Measurements from ENCODE around the gene LIN37. TPM values are rescaled to one million over a fixed set of nuclear protein-coding genes. Genes with fewer than 3 reads are reported as not detected.
"Not testable (repeated sequence)": the region's sequence is repeated elsewhere in the genome, so short reads cannot be mapped to it uniquely, and the experiment has no call there.

Gene LIN37
- total and polyA plus RNA-seq, 4 donors, result 4.4 to 16.2 (median 13.8) TPM

DNA sequence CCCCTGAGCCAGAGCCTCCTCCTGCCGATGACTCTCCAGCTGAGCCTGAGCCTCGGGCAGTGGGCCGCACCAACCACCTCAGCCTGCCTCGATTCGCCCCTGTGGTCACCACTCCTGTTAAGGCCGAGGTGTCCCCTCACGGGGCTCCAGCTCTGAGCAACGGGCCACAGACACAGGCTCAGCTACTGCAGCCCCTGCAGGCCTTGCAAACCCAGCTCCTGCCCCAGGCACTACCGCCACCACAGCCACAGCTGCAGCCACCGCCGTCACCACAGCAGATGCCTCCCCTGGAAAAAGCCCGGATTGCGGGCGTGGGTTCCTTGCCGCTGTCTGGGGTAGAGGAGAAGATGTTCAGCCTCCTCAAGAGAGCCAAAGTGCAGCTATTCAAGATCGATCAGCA lies 27.0 kb upstream of the LIN37 start:
- H3K4me3 ChIP-seq, result no peak overlapping the region
- DNase-seq, result no peak
- H3K4me1 ChIP-seq (ENCODE audit: control insufficient read depth in 5 of 5, insufficient read depth in 5 of 5, low read length in 5 of 5), result peaks cover 0 to 13% (median 8%) of the 10 kb centered on the region in 5 donors
- no peak overlapping the region for H3K27ac ChIP-seq (ENCODE audit: low read depth in 1 of 2, low read length in 1 of 2)
- 93 to 95% methylated on average over 15 to 16 of the region's 16 CpGs for WGBS, 2 donors
- no peak overlapping the region for H3K9ac ChIP-seq (ENCODE audit: insufficient read depth in 1 of 2, low read length in 2 of 2)
- H3K36me3 ChIP-seq (ENCODE audit: control insufficient read depth in 4 of 4, insufficient read depth in 4 of 4, low read length in 4 of 4), result peaks cover 9 to 59% (median 32%) of the 10 kb centered on the region in 4 donors
- H3K9me3 ChIP-seq (ENCODE audit: control insufficient read depth in 4 of 4, insufficient read depth in 3 of 4, low read length in 3 of 4), result peaks cover 0 to 1% (median 0%) of the 10 kb centered on the region in 4 donors
- ATAC-seq (ENCODE audit: insufficient read depth, low FRiP score), result no peak
- TF ChIP-seq, protein P1, sequence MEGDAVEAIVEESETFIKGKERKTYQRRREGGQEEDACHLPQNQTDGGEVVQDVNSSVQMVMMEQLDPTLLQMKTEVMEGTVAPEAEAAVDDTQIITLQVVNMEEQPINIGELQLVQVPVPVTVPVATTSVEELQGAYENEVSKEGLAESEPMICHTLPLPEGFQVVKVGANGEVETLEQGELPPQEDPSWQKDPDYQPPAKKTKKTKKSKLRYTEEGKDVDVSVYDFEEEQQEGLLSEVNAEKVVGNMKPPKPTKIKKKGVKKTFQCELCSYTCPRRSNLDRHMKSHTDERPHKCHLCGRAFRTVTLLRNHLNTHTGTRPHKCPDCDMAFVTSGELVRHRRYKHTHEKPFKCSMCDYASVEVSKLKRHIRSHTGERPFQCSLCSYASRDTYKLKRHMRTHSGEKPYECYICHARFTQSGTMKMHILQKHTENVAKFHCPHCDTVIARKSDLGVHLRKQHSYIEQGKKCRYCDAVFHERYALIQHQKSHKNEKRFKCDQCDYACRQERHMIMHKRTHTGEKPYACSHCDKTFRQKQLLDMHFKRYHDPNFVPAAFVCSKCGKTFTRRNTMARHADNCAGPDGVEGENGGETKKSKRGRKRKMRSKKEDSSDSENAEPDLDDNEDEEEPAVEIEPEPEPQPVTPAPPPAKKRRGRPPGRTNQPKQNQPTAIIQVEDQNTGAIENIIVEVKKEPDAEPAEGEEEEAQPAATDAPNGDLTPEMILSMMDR (IDR thresholded peaks at IDR 0.05; ENCODE audit: control extremely low read depth, extremely low read depth), result no peak
- H3K27me3 ChIP-seq (ENCODE audit: control insufficient read depth in 3 of 3, insufficient read depth in 3 of 3, low read length in 2 of 3), result no peaks in the 10 kb centered on the region

DNA sequence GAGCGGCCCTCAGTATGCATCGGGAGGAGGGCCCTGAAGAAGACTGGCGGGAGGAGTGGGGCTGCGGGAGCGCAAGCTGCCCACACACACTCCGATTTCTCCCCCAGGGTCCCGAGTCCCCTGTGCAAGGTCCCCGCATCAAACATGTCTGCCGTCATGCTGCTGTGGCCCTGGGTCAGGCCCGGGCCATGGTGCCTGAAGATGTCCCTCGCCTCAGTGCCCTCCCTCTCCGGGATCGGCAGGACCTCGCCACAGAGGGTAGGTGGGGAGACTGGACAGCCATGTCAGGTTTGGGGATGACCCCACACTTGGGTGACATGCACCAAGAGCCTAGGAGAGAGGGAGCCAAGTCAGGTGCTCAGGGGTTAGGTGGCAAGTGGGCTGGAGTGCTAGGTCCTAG lies 25.9 kb upstream of the LIN37 start:
- 94 to 99% methylated on average over 14 of the region's 14 CpGs for WGBS, 2 donors
- DNase-seq (no peak), ATAC-seq (ENCODE audit: insufficient read depth, low FRiP score) (no peak)
- Histone ChIP-seq H3K4me3 (no peak overlapping the region), H3K9me3 (ENCODE audit: control insufficient read depth in 4 of 4, insufficient read depth in 3 of 4, low read length in 3 of 4) (no peaks in the 10 kb centered on the region), H3K27me3 (ENCODE audit: control insufficient read depth in 3 of 3, insufficient read depth in 3 of 3, low read length in 2 of 3) (no peaks in the 10 kb centered on the region), H3K27ac (ENCODE audit: low read depth in 1 of 2, low read length in 1 of 2) (no peak overlapping the region), H3K9ac (ENCODE audit: insufficient read depth in 1 of 2, low read length in 2 of 2) (no peak overlapping the region), H3K36me3 (ENCODE audit: control insufficient read depth in 4 of 4, insufficient read depth in 4 of 4, low read length in 4 of 4) (peaks cover 9 to 68% (median 36%) of the 10 kb centered on the region in 4 donors), H3K4me1 (ENCODE audit: control insufficient read depth in 5 of 5, insufficient read depth in 5 of 5, low read length in 5 of 5) (peaks cover 0 to 10% (median 8%) of the 10 kb centered on the region in 5 donors)
- TF ChIP-seq, protein P1 (IDR thresholded peaks at IDR 0.05; ENCODE audit: control extremely low read depth, extremely low read depth), result no peak

DNA sequence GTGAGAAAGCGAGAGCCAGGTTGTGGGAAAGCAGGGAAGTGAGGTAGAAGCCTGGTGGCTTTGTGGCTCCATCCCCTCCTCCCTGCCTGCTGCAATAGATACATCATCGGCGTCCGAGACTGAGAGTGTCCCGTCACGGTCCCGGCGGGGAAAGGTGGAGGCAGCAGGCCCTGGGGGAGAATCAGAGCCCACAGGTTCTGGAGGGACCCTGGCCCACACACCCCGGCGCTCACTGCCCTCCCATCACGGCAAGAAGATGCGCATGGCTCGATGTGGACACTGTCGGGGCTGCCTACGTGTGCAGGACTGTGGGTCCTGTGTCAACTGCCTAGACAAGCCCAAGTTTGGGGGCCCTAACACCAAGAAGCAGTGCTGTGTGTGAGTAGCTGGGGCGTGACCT lies 25.5 kb upstream of the LIN37 start:
- Histone ChIP-seq H3K9ac (ENCODE audit: insufficient read depth in 1 of 2, low read length in 2 of 2) (no peak overlapping the region), H3K4me1 (ENCODE audit: control insufficient read depth in 5 of 5, insufficient read depth in 5 of 5, low read length in 5 of 5) (peaks cover 0 to 10% (median 8%) of the 10 kb centered on the region in 5 donors), H3K36me3 (ENCODE audit: control insufficient read depth in 4 of 4, insufficient read depth in 4 of 4, low read length in 4 of 4) (peaks cover 9 to 72% (median 38%) of the 10 kb centered on the region in 4 donors), H3K9me3 (ENCODE audit: control insufficient read depth in 4 of 4, insufficient read depth in 3 of 4, low read length in 3 of 4) (no peaks in the 10 kb centered on the region), H3K27me3 (ENCODE audit: control insufficient read depth in 3 of 3, insufficient read depth in 3 of 3, low read length in 2 of 3) (no peaks in the 10 kb centered on the region), H3K27ac (ENCODE audit: low read depth in 1 of 2, low read length in 1 of 2) (no peak overlapping the region), H3K4me3 (no peak overlapping the region)
- TF ChIP-seq, protein P1 (IDR thresholded peaks at IDR 0.05; ENCODE audit: control extremely low read depth, extremely low read depth), result no peak
- DNase-seq (no peak), ATAC-seq (ENCODE audit: insufficient read depth, low FRiP score) (no peak)
- 95 to 96% methylated on average over 16 of the region's 16 CpGs for WGBS, 2 donors

DNA sequence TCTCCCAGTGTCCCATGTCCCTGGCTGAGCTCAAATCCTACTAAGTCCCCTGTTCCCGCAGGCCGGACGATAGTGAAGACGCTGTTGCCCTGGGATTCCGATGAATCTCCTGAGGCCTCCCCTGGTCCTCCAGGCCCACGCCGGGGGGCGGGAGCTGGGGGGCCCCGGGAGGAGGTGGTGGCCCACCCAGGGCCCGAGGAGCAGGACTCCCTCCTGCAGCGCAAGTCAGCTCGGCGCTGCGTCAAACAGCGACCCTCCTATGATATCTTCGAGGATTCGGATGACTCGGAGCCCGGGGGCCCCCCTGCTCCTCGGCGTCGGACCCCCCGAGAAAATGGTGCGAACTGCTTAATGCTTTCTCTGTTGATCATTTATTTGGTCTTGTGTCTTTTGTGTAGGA lies 24.7 kb upstream of the LIN37 start:
- H3K9ac ChIP-seq (ENCODE audit: insufficient read depth in 1 of 2, low read length in 2 of 2), result no peak overlapping the region
- DNase-seq, result no peak
- ATAC-seq (ENCODE audit: insufficient read depth, low FRiP score), result no peak
- peaks cover 0 to 10% (median 7%) of the 10 kb centered on the region in 5 donors for H3K4me1 ChIP-seq (ENCODE audit: control insufficient read depth in 5 of 5, insufficient read depth in 5 of 5, low read length in 5 of 5)
- TF ChIP-seq, protein P1 (IDR thresholded peaks at IDR 0.05; ENCODE audit: control extremely low read depth, extremely low read depth), result no peak
- no peak overlapping the region for H3K27ac ChIP-seq (ENCODE audit: low read depth in 1 of 2, low read length in 1 of 2)
- 96 to 97% methylated on average over 24 of the region's 24 CpGs for WGBS, 2 donors
- H3K36me3 ChIP-seq (ENCODE audit: control insufficient read depth in 4 of 4, insufficient read depth in 4 of 4, low read length in 4 of 4), result peaks cover 9 to 79% (median 40%) of the 10 kb centered on the region in 4 donors
- no peaks in the 10 kb centered on the region for H3K9me3 ChIP-seq (ENCODE audit: control insufficient read depth in 4 of 4, insufficient read depth in 3 of 4, low read length in 3 of 4)
- no peak overlapping the region for H3K4me3 ChIP-seq
- H3K27me3 ChIP-seq (ENCODE audit: control insufficient read depth in 3 of 3, insufficient read depth in 3 of 3, low read length in 2 of 3), result no peaks in the 10 kb centered on the region

DNA sequence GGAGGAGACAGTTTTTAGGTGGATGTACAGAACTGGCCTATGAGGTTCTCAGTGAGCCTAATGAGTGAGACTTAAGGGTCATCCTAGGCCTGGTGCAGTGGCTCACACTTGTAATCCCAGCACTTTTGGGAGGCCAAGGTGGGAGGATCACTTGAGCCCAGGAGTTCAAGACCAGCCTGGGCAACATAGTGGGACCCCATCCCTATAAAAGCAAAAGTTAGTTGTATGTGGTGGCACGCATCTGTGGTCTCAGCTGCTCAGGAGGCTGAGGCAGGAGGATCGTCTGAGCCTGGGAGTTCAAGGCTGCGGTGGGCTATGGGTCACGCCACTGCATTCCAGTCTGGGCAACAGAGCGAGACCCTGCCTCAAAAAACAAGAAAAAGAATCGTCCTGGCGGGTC lies 24.2 kb upstream of the LIN37 start:
- not testable (repeated sequence) for H3K27me3 ChIP-seq (ENCODE audit: control insufficient read depth in 3 of 3, insufficient read depth in 3 of 3, low read length in 2 of 3); H3K27ac ChIP-seq (ENCODE audit: low read depth in 1 of 2, low read length in 1 of 2); ATAC-seq (ENCODE audit: insufficient read depth, low FRiP score); H3K4me1 ChIP-seq (ENCODE audit: control insufficient read depth in 5 of 5, insufficient read depth in 5 of 5, low read length in 5 of 5); H3K4me3 ChIP-seq; DNase-seq; H3K9me3 ChIP-seq (ENCODE audit: control insufficient read depth in 4 of 4, insufficient read depth in 3 of 4, low read length in 3 of 4); H3K9ac ChIP-seq (ENCODE audit: insufficient read depth in 1 of 2, low read length in 2 of 2)
- peaks cover 9 to 84% (median 43%) of the 10 kb centered on the region in 4 donors for H3K36me3 ChIP-seq (ENCODE audit: control insufficient read depth in 4 of 4, insufficient read depth in 4 of 4, low read length in 4 of 4)
- 95 to 97% methylated on average over 7 of the region's 7 CpGs for WGBS, 2 donors

Measured in lung (tissue), 12 donors.